ENCODE data around the gene FGD4.
A peak's percentile ranks its signal among the peaks of the same experiment; 100 is the strongest.

The FGD4 gene

GRCh38 chr12:32457251-32458025 is 58.1 kb downstream of the FGD4 start:
- DNase-seq, result no peak

- no peak for DNase-seq
These were observed 61.3 kb downstream of the FGD4 start for GRCh38 chr12:32460638-32461037.

DNA sequence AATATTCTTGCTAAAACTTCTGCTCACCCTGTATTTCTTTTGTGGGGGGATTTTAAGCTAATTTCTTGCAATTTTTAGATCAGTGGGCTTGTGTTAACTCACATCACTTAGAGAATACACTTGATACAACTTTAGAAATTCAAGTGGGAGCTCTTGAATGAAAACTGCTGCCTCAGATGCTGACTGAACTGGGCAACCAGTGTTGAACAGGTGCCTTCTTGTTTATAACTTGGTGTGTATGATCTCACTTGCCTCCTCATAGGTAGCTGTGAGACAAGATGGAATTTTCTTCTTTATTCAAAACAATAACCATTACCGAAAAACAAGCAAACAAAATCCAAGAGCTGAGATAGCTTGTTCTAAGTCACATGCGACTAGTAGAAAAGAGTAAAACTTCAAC is 63.5 kb downstream of the FGD4 start:
- no peak for DNase-seq

DNA sequence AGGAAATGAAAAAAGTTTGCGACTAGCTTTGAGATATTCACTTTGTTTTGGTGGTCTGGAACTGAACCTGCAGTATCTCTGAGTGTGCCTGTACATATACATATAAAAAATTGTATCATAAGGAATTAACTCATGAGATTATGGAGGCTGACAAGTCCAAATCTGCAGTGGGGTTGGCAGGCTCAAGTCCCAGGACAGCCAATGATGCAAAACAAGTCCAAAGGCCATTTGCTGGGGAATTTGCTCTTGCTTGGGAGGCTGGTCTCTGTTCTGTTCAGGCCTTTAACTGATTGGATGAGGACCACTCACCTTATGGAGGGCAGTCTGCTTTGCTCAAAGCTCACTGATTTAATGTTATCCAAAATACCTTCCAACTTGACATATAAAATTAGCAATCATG is 66.8 kb downstream of the FGD4 start:
- no peak for DNase-seq

DNA sequence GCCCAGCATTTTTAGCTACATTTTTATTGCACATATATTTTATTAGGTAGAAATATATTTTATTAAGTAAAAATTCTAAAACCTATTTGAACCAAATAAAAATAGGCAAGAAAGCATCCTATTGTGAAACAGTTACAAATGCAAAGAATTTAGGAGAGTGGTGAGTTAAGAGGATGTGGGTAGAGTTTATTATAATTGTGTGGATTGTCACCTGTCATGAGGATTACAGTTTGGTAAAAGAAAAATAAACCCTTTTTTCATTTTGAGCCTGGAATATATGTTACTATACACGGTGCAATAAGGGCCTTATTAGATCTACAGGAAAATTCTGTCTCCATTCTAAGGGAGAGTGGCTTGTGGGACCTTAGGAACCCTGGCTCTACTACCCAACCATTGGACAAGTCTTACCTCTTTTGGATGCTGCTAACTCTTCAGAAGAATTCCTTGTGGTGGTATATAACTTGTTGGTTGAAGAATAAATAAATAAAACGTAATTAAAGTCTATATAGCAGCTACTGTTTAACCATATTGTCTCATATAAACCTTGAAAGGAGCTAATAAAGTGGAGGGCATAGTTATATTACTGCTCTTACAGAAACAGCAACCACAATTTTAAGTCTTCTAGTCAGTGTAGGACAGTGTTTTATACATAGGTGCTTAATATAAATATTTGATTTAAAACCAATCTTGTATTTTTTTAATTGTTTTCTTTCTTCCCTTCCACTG is 67.8 kb downstream of the FGD4 start:
- DNase-seq, result no peak

DNA sequence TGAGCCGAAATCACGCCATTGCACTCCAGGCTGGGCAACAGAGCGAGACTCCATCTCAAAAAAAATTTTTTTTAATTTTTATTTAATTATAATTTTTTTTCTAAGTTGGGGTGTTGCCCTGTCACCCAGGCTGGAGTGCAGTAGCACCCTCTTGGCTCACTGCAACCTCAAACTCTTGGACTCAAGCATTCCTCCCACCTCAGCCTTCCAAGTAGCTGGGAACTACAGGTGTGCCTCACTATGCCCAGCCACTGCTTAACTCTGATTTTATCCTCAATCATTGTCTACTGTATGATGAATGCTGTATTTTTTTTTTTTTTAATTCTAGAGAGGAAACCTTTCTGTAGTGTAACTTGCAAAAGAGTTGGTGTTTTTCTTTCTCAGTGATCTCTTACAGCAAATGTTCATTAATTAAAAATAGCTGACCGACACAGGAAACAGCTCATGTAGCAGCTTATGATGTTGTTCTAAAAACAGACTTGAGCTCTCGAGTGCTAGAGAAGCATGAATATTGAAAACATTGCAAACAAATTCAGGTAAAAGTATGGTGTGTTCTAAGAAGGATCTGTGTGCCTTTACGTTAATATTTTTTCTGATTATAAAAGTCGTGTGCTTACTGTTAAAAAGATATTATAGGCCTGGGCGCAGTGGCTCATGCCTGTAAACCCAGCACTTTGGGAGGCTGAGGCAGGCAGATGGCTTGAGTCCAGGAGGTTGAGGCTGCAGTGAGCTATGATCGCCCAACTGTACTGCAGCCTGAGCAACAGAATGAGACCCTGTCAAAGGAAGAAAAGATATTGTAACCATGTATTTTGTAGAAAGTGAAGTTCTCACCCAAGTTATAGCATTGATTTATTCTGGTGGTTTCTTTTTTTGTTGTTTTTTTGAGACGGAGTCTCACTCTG is 68.9 kb downstream of the FGD4 start:
- no peak for DNase-seq

DNA sequence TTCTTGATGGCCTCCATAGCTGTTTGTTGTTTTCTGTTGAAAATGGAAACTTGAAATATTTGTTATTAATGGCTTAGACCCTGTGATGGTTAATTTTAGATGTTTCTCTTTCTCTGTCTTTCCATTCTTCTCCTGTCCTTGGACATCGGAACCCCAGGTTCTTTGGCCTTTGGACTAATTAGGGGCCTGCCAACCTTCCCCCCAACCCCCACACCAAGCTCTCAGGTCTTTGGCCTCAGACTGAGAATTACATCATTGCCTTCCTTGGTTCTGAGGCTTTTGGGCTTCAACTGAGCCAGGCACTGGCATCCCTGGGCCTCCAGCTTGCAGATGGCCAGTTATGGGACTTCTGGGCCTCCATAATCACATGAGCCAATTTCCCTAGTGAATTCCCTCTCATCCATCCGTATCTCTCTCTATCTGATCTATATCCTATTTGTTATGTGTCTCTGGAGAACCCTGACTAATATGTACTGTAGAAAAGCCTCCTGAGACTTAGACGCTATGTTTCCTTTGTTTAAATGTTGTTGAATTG is 71.6 kb downstream of the FGD4 start:
- DNase-seq, result no peak

GRCh38 chr12:32471591-32472001 is 72.2 kb downstream of the FGD4 start:
- no peak for DNase-seq

- peak in 2 of 4 experiments; percentile 51 to 58 for DNase-seq
These were observed 76.4 kb downstream of the FGD4 start for GRCh38 chr12:32475724-32476123.

DNA sequence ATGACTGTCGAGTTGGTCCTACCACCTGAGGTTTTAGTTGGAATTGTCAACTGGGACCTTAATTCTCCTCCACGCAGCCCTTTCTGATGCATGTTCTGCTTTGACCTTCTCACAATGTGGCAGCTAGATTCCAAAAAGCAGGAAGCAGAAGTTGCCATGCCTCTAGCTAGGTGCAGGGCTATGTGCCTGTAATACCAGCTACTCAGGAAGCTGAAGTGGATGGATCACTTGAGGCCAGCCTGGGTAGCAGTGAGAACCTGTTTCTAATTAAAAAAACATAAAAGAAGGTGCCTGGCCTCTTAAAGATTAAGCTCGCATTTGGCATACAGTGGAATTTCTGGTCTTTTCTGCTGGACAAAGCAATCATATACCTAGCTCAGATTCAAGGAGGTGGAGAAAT is 77.1 kb downstream of the FGD4 start:
- peak; percentile 46 to 66 (median 64) for DNase-seq

- no peak for DNase-seq
These were observed 78.4 kb downstream of the FGD4 start for GRCh38 chr12:32477714-32478113.

GRCh38 chr12:32478166-32478565 is 78.8 kb downstream of the FGD4 start:
- DNase-seq, result no peak

- peak in 1 of 4 experiments; percentile 36 for DNase-seq
These were observed 79.7 kb downstream of the FGD4 start for GRCh38 chr12:32478858-32479725.

- DNase-seq, result peak; percentile 75 to 95 (median 84)
These were observed 82.9 kb downstream of the FGD4 start for GRCh38 chr12:32482226-32482625.

DNA sequence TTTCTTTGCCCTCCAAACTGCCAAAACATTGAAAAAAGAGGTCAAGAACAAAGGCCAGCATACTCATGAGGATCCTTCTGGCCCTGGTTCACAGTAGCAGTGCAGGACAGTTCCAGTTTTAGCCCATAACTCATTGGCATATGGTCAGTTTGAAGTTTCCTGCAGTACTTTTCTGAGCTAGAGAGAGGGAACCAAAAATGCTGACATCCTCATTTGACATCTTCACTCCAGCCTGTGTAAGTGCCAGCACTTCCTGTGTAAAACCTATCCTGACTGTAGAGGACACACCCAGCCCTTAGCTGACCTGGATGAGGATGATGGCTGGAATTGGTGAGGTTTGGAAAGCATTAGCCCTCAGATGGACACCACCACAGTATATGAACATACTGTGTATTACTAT is 84.1 kb downstream of the FGD4 start:
- peak; percentile 80 to 94 (median 88) for DNase-seq

GRCh38 chr12:32483993-32484392 is 84.6 kb downstream of the FGD4 start:
- no peak for DNase-seq

DNA sequence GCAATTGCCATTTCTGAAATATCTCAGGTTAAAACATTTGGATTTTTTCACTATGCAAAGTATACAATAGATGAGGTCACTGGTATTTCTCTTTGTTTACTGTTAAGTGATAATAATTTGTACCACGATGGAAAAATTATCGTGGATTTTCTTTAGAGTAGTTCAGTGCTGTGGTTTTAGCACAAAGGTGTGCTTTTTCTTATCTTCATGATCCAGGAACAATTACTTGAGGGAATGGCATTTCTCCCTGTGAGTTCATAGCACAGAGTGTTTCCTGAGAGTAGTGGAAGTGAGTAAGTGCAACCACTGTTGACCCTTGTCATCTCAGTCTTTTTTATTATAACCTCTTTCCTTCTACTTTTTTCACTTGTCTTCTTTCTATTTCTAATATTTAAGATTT is 86.8 kb downstream of the FGD4 start:
- DNase-seq, result peak in 2 of 4 experiments; percentile 52 to 61

GRCh38 chr12:32488132-32488531 is 88.8 kb downstream of the FGD4 start:
- no peak for DNase-seq

- no peak for DNase-seq
These were observed 89.7 kb downstream of the FGD4 start for GRCh38 chr12:32489070-32489469.

GRCh38 chr12:32490801-32491200 is 91.4 kb downstream of the FGD4 start:
- DNase-seq, result no peak

DNA sequence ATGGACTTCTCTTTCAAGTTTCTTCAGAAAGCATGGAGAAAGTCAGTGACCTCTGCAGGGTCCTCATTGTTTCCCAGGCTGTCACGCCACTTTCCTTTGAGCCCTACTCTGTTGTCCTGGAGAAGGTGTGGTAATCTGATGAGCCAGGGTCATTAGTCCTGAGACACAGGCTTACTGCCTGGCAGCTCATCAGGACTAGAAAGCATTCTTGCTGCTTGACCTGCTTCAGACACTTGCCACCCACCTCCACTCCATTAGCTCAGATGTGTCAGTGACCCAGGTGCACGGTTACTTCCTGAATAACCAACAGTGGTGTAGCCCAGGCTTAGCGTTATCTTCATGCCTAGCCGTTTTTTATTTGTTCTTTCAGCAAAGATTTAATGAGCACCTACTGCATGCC is 93.9 kb downstream of the FGD4 start:
- DNase-seq, result no peak

DNA sequence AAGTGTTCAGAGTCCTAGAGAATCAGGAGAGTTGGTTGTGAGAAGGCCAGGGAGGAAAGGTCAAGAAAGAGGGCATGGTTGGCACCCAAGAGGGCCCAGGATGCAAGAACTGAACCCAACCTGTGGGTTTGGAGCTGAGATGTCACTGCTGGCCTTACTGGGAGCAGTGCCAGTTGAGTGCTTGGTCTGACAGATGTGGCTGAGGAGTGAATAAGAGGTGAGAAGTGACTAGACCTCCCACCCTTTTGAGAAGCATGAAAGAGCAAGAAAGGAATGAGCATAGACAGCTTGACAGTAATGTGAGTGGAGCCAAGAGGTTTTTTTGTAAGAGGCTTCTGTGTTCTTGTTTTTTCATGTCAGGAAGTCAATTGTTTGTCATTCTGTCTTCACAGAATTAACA is 95.3 kb downstream of the FGD4 start:
- no peak for DNase-seq
